GM19099 (cell line): ENCODE data around the gene ZNG1A.
"Not testable (repeated sequence)": the region's sequence is repeated elsewhere in the genome, so short reads cannot be mapped to it uniquely, and the experiment has no call there.

ENCODE experiments used
- POLR2A ChIP-seq: IDR thresholded peaks from 3 replicates; pipeline ENCODE4 v1.6.1; 2011; ENCODE audit warnings: low read depth; ENCODE audit not compliant: insufficient read length; ENCODE audit errors: extremely low read depth

ZNG1A gene

DNA sequence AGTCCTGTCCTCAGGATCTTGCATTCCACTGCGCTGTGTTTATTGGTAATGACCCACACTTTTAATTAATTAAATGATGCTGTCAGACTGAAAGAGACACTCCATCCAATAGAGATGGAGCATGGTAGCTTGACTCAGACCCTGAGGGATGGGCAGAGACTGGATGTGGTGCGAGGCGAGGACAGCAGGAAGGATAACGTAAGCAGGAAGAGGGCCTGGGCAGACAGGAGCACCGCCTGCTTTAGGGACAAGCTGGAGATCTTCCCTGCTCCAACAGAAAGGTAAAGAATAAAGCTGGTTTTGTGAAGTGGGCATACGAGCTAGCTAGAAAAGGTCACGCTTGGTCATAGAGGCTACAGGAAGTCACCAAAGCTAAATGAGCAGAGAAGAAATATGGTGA is 32.2 kb upstream of the ZNG1A start:
- TF ChIP-seq POLR2A = no peak

DNA sequence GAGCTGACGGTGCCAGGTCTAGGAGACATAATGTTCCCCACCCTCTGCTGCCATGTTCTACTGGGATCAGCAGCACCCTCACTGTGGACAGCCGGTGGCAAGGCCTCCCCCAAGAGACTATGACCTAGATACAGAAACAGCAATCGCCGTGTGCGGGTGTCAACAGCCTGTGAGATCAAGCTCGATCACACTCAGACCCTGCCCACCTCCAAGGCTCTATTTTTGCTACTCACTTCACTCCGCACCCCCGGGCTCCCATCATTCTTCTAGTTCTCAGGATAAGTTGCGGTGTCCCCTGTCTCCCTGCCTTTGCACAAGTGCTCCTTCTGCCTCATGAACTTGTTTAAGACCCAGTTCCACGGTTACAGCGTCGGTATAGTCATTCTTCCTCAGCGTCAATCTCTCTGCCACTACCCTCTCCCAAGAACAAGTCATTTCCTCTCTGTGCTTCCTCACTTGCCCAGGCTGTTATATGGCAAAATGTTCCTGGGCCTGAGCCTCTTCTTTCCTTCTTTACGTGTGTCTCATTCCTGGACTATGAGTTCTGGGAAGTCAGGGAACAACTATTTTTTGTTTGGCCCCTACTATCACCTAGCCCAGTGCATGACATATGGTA is 30.4 kb upstream of the ZNG1A start:
- no peak for TF ChIP-seq POLR2A

DNA sequence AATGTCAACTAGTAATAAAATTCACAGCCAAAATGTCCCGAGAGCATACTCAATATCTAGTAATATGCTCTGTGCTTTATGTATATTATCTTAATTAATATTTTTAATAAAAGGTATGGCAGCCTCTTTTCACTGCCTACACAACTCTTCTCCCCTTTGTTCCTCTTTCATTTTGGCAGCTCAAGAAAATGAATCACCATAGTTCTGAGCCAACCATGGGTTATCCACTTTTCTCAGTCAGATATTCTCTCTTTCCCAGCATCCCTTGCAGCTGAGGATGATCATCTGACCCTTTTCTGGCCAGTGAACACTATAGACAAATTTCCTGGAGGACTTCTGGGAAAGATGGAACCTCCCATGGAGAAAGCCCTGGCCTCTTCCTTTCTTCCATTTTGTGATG is 27.6 kb upstream of the ZNG1A start:
- no peak for TF ChIP-seq POLR2A

DNA sequence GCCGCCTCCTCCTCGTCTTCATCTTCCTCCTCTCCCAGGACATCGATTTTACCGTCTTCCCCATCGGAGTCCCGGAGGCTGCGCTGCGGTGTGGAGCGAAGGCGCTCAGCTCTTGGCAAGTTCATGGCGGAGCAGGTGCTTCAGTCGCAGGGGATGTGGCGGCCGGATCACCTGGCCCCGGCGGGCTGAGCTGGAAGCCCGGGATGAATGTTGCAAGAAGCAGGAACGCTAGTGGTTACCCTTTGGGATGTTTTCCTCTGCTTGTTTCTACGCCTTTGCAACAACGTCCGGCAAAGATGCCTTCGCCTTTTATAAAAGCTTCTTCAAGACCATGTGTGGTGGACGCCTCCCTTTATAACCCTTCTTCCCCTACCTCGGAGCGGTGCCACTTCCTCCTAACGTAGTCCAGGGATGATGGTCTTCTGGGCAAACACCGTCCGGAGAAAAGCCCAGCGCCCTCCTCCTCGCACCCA is 60.8 kb downstream of the ZNG1A start, which contains the start of gene FOXD4:
FOXD4 (minus strand) TSS at position 423 of the 473 bp plus-strand sequence; CDS start at position 125, 298 bp downstream.
- TF ChIP-seq POLR2A = not testable (repeated sequence)
